ENCODE measurements around the gene PCGF1. TPM values are rescaled to one million over a fixed set of nuclear protein-coding genes. Genes with fewer than 3 reads are reported as not detected.

PCGF1 gene
- total RNA-seq, result 36.4 and 39.0 TPM in 2 replicates

GRCh38 chr2:74507145-74507925 lies at the start of gene PCGF1:
PCGF1 (minus strand) TSS chr2:74507695; CDS start chr2:74507668, 27 bp downstream.

DNA sequence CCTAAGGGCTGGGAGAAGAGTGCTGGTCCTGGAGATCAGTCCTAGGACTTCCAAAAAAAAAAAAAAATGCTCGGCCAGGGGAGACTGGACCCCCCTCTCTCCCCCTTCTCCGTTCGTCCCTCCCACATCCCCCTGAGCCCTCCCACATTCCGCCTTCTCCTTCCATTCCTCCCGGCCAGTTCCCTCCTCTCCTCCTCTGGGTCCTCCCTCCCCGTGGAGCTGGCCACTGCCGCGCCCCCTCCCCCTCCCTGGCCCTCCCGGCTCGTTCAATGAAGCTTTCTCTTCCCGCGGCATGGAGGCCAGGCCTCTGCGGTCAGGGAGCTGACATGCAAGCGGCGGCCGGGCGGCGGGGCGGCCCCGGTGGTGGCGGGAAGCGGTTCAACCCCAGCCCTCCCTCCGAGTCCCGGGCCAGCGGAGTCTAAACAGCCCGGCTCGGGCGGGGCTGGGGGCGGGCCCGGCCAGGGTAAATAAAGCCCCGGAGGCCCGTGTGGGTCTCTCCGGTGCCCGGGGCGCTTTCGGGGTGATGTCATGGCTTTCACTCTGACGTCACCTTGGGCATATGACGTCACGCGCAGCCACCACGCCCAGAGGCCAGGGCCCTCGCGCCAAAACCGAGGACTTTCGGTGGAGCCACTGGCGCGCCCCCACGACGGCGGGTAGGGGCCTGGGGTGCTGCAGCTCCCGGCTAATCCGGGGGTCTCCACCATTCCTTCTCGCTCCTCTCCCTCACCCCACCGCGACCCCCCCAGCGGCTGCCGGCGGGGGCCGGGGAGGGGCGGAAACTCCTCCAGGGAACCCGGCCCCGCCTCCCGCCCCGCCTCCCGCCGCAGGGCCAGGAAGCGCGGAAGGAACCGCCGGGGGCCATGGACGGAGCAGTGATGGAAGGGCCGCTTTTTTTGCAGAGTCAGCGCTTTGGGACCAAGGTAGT lies 46.7 kb upstream of the PCGF1 start, which contains the start of the genes DOK1 and LOXL3:
Gene DOK1, plus strand, starts transcription at position 829 of the 928 bp plus-strand sequence. Its CDS starts 35 bp downstream, at position 864.
Gene LOXL3, minus strand, starts transcription at position 51 of the 928 bp plus-strand sequence. CDS start 1,308 bp downstream, outside the sequence.

GRCh38 chr2:74529357-74530238 lies 22.1 kb upstream of the PCGF1 start, which contains the start of the genes AUP1 and HTRA2:
AUP1 (minus strand) TSS chr2:74529706; CDS start chr2:74529629, 77 bp downstream.
HTRA2 (plus strand) TSS chr2:74529933; CDS start chr2:74530007, 74 bp downstream.

GRCh38 chr2:74525717-74526648 lies 18.5 kb upstream of the PCGF1 start, which contains the start of gene DQX1:
DQX1 (minus strand) TSS chr2:74526231; CDS start chr2:74525729, 502 bp downstream.

DNA sequence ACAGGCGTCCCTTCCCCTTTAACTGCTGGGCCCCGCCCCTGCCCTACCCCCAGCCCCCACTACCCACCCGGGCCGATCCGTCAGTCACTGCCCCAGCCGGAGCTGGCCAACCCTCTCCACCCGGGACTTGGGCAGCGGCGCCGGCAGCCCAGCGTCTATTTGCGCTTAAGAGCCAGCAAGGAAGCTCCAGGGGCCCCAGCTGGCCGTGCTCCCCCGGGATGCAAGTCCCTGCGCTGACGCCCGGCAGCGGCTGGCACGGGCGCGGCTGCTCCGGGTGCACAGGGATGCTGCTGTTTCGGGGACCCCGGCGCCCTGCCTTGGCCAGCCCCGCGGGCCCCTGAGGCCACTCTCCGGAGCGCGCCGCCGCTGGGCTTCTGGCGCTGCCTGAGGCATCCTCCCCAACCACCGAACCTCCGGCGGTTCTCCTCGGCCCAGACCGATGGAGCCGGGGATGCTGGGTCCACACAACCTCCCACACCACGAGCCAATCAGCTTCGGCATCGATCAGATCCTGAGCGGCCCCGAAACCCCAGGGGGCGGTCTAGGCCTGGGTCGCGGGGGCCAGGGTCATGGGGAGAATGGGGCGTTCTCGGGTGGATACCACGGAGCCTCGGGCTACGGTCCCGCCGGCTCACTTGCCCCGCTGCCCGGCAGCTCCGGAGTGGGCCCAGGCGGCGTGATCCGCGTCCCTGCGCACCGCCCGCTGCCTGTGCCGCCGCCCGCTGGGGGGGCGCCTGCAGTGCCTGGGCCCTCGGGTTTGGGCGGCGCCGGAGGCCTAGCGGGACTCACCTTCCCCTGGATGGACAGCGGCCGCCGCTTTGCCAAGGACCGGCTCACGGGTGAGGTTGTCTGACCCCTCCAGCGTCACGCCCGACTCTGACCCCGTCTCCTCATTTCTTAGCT lies 7.1 kb upstream of the PCGF1 start, which contains the start of gene TLX2:
Gene TLX2, plus strand, starts transcription at position 83 of the 903 bp plus-strand sequence. Its CDS starts 357 bp downstream, at position 440.

DNA sequence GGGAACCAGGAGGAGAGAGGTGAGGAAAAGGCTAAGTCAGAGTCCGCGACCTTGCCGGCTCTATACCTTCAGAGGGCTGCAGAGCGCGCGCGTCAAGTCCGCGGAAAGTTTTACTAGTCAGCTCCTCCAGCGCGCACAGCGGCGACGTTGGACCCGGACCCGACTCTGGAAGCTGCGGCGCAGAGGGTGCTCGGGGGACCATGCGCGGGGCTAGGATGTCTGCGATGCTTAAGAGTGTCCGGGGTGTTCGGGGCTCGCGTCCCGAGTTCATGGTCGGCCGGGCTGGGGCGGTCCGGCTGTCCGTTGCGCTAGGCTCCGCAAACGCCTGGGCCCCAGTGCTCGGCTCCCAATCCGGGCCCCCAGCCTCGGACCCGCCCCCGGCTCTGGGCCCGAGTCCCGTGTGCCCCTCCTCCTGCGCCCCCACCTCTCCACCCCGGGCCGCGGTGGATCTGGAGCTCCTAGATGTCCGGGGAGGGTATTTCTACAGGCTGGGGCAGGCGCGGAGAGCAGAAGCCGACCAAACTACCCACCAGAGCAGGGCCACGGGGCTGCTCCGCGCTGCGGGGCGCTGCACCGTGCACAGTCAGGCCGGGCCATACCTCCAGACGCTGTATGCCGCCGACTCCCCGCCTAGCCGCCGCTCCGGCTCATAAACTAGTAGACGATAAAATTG lies 8.1 kb downstream of the PCGF1 start, which contains the start of gene LBX2:
Gene LBX2, minus strand, starts transcription at position 337 of the 673 bp plus-strand sequence. Its CDS starts 66 bp downstream, at position 271.

DNA sequence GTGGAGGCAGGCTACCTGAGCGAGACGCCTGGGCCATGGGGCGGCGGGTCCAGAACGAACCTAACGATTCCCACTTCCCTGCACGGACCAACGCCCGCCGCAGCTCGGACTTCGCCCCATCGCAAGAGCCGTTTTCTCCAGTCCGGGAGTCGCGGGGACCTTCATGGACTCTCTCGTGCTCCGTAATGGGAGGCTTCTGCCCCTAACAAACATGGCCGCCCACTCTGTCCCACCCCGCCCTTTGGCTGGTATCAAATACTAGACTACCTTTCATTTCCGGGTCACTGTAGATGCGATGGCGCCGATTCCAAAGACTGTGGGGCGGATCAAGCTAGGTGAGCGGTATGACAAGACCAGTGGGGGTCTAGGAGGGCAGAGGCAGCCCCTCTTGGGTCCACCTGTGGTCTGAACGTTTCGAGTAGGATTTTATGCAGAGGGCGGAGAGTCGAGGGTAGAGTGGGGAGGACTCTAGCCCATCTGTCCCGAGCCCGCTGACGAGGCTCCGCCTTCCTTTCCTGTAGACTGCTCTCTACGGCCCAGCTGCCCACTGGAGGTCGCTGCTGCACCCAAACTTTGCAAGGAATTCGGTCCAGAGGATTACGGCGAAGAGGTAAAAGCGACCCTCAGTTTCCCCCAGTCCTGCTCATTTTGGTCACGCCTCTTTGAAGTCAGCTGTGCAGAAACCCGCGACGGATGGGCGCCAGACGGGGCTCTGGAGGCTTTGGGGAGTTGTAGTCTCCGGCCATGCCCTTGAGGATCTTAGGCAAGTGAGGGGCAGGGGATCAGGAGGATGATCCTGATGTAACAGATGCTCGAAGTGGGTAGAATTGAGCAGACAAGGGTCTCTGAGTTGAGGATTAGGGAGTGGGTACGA lies 24.5 kb downstream of the PCGF1 start, which contains the start of the genes CCDC142 and TTC31:
Gene CCDC142, minus strand, starts transcription at position 198 of the 874 bp plus-strand sequence. Its CDS starts 161 bp downstream, at position 37.
Gene TTC31, plus strand, starts transcription at position 281 of the 874 bp plus-strand sequence. Its CDS starts 15 bp downstream, at position 296.

DNA sequence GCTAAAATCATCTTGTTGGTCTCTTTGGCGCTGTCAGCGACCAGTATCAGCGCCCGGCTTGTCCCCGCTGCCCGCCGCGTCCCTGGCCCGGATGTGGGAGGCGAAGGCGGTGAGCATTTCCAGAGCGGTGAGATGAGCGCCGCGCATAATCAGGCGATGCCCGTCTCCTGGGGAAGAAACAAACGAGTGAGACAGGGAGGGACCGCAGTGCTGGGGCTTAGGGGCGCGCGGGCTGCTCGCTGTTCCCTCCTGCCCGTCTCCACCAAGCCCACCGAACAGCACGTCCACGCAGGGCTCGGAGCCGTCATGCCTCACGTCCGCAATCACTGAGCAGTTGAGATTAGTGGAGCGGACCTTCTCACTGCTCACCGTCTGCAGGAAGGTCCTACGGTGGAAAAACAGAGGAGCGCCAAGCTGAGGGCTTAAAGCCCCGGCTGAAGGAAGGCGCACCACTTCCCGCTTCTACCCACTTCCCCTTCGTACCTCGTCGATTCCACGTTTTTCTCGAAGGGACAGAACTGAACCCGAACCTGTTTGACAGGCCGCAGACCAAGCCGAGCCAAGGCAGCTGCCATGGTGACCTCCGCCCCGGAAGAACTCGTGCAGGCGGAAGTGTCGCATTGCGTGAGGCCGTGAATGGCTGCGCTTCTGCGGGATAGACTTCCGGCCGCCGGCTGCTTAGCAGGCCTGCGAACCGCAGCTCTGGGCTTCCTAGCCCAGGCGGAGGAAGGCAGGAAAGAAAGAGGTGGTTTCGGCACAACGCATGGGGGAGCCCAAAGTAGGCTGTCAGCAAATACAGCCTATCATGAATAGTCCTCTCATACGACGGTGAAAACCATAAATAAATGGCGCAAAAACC lies 35.2 kb downstream of the PCGF1 start, which contains the start of gene MRPL53:
Gene MRPL53, minus strand, starts transcription at position 595 of the 859 bp plus-strand sequence. Its CDS starts 20 bp downstream, at position 575.

DNA sequence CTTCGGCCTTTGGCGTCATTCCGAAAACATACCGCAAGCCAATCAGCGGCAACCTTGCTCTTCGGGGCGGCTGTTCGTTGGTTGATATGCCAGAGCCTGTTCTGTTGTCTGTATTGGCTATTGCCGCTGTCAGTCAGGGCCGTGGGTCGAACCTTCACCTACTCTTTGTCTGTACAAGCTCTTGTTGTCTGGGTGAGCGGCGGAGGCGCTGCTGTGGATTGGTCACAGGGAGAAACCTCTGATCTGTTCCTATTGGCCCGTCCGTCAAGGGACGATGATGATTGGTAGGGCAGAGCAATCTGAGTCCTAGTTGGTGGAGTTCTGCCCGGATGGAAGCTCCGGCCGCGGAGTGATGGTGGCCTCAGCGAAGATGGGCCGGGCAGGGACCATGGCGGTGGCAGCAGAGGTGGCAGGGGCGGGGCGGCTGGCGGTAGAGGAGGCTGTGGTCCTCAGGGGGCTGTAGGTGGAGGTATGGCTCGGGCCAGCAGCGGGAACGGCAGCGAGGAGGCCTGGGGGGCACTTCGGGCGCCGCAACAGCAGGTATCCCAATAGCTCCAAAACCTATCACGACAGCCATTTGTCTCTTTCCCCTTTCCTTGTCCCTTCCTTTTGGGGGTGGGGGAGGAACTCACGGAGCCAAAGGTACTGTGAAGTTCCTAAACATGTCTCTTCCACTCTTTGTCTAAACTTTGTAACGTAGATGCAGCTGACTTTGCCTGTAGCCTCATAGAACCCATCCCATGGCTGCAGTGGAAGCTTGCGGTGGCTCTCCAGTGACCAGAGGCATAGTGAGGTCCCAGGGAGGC lies 49.2 kb downstream of the PCGF1 start, which contains the start of gene WBP1:
Gene WBP1, plus strand, starts transcription at position 307 of the 806 bp plus-strand sequence. Its CDS starts 165 bp downstream, at position 472.

Other genes with a start within 250 kb of the PCGF1 start
- under 0.01 and 0.21 TPM in 2 replicates for gene SLC4A5, start 164.3 kb downstream of the PCGF1 start, total RNA-seq
- 52.6 and 114 TPM in 2 replicates for gene DCTN1, start 127.4 kb downstream of the PCGF1 start, total RNA-seq
- gene C2orf81, start 86.1 kb downstream of the PCGF1 start, total RNA-seq, result under 0.01 and 0.85 TPM in 2 replicates
- 16.9 and 19.5 TPM in 2 replicates for gene WDR54, start 86.0 kb downstream of the PCGF1 start, total RNA-seq
- gene RTKN, start 65.8 kb downstream of the PCGF1 start, total RNA-seq, result 33.2 and 51.9 TPM in 2 replicates
- gene INO80B, start 52.6 kb downstream of the PCGF1 start, total RNA-seq, result 9.9 and 14.5 TPM in 2 replicates
- 24.4 and 27.7 TPM in 2 replicates for gene WBP1, start 49.3 kb downstream of the PCGF1 start, total RNA-seq
- 64.4 and 67.0 TPM in 2 replicates for gene MOGS, start 42.3 kb downstream of the PCGF1 start, total RNA-seq
- 18.4 and 27.0 TPM in 2 replicates for gene MRPL53, start 35.0 kb downstream of the PCGF1 start, total RNA-seq
- 9.9 and 12.7 TPM in 2 replicates for gene CCDC142, start 24.7 kb downstream of the PCGF1 start, total RNA-seq
- 6.8 and 11.6 TPM in 2 replicates for gene TTC31, start 24.6 kb downstream of the PCGF1 start, total RNA-seq
- gene LBX2, start 8.1 kb downstream of the PCGF1 start, total RNA-seq, result 0.68 and 1.00 TPM in 2 replicates
- gene TLX2, start 6.8 kb upstream of the PCGF1 start, total RNA-seq, result not detected in 2 replicates
- gene DQX1, start 18.5 kb upstream of the PCGF1 start, total RNA-seq, result 1.0 and 3.9 TPM in 2 replicates
- 111 and 175 TPM in 2 replicates for gene AUP1, start 22.0 kb upstream of the PCGF1 start, total RNA-seq
- gene HTRA2, start 22.2 kb upstream of the PCGF1 start, total RNA-seq, result 31.9 and 59.8 TPM in 2 replicates
- gene LOXL3, start 46.2 kb upstream of the PCGF1 start, total RNA-seq, result 0.28 and 0.34 TPM in 2 replicates
- gene DOK1, start 47.0 kb upstream of the PCGF1 start, total RNA-seq, result 0.68 and 2.1 TPM in 2 replicates
- gene M1AP, start 140.6 kb upstream of the PCGF1 start, total RNA-seq, result 2.1 and 2.8 TPM in 2 replicates
- 3.1 and 10.8 TPM in 2 replicates for gene SEMA4F, start 146.6 kb upstream of the PCGF1 start, total RNA-seq

Data from nasal cavity respiratory epithelium epithelial cell of viscerocranial mucosa (primary cell).